ENCODE results near the gene MEGF11.

MEGF11 gene

GRCh38 chr15:66214246-66214645, 39.3 kb downstream of the MEGF11 start:
- no peaks in the 10 kb centered on the region for H3K36me3 ChIP-seq (ENCODE audit: control insufficient read depth in 2 of 2, insufficient read depth in 1 of 2, low read length in 2 of 2)
- ChIA-PET POLR2A (no interaction called here), CTCF (interaction anchor here (0.7 kb wide), 1 partner anchor 43 kb away, joined by 4 read pairs; no protein-coding TSS in a partner anchor)
- no peaks in the 10 kb centered on the region for H3K4me1 ChIP-seq (ENCODE audit: control insufficient read depth, insufficient read depth, low read length)
- no peaks in the 10 kb centered on the region for H3K9me3 ChIP-seq (ENCODE audit: control insufficient read depth, insufficient read depth, low read depth, low read length)
- no peak overlapping the region for H3K4me3 ChIP-seq (ENCODE audit: low read depth, low read length)
- H3K27ac ChIP-seq (ENCODE audit: extremely low read depth, low read depth, low read length), result no peak overlapping the region
- TF ChIP-seq ZNF121 (tag by site-specific recombination; IDR thresholded peaks at IDR 0.05) (no peak), SCRT2 (tag by site-specific recombination; IDR thresholded peaks at IDR 0.05) (no peak), ZNF792 (tag by site-specific recombination; IDR thresholded peaks at IDR 0.05) (no peak), ZNF37A (tag by site-specific recombination; IDR thresholded peaks at IDR 0.05) (no peak), ZXDB (tag by site-specific recombination; IDR thresholded peaks at IDR 0.05) (no peak), ZNF426 (tag by site-specific recombination; IDR thresholded peaks at IDR 0.05) (no peak), ZNF302 (tag by site-specific recombination; IDR thresholded peaks at IDR 0.05; ENCODE audit: low read depth) (no peak), ZNF416 (tag by site-specific recombination; IDR thresholded peaks at IDR 0.05) (no peak), ZNF138 (tag by site-specific recombination; IDR thresholded peaks at IDR 0.05; ENCODE audit: borderline replicate concordance) (no peak), ZNF785 (tag by site-specific recombination; IDR thresholded peaks at IDR 0.05) (no peak), ZNF449 (tag by site-specific recombination; IDR thresholded peaks at IDR 0.05) (no peak)

- Histone ChIP-seq H3K4me1 (ENCODE audit: control insufficient read depth, insufficient read depth, low read length) (no peaks in the 10 kb centered on the region), H3K36me3 (ENCODE audit: control insufficient read depth in 2 of 2, insufficient read depth in 1 of 2, low read length in 2 of 2) (no peaks in the 10 kb centered on the region), H3K9me3 (ENCODE audit: control insufficient read depth, insufficient read depth, low read depth, low read length) (no peaks in the 10 kb centered on the region), H3K27ac (ENCODE audit: extremely low read depth, low read depth, low read length) (no peak overlapping the region), H3K4me3 (ENCODE audit: low read depth, low read length) (no peak overlapping the region)
- TF ChIP-seq SP7 (tag by site-specific recombination; IDR thresholded peaks at IDR 0.05) (no peak), SETDB1 (IDR thresholded peaks at IDR 0.05; ENCODE audit: insufficient read length, low read length) (no peak), SP2 (tag by site-specific recombination; IDR thresholded peaks at IDR 0.05) (no peak), ZNF658 (tag by site-specific recombination; IDR thresholded peaks at IDR 0.05) (no peak), ZNF747 (tag by site-specific recombination; IDR thresholded peaks at IDR 0.05) (no peak), PRDM2 (tag by site-specific recombination; IDR thresholded peaks at IDR 0.05; ENCODE audit: borderline replicate concordance) (no peak)
- ChIA-PET CTCF (no interaction called here), POLR2A (no interaction called here)
Observed at GRCh38 chr15:66212563-66212921, 41.0 kb downstream of the MEGF11 start.
